DND-41 (cell line): ENCODE results near the gene SIGLEC6.

Source experiments
- ATAC-seq: fragments of 200-7000 bp; cut with Tn5 transposase; 3 replicates; pipeline ENCODE4 v1.9.1; 2021; ENCODE audit warnings: low read depth; ENCODE audit not compliant: insufficient read depth
- DNase-seq: peaks from one replicate; pipeline ENCODE4 v3.0.0-alpha.2; 2020
- H2AFZ ChIP-seq: 2 replicates; pipeline ENCODE4 v1.6.0; 2012; ENCODE audit warnings: low read depth, low read length
- H3K27ac ChIP-seq: 2 replicates; pipeline ENCODE4 v1.5.1; 2012; ENCODE audit warnings: low read length, inconsistent platforms
- H3K27me3 ChIP-seq: fragments of 200-600 bp; sonication (generic); 2 replicates; pipeline ENCODE4 v1.6.0; 2012; ENCODE audit warnings: low read length, mild to moderate bottlenecking, inconsistent platforms; ENCODE audit not compliant: insufficient read depth, poor library complexity
- H3K36me3 ChIP-seq: 2 replicates; pipeline ENCODE4 v1.5.1; 2012; ENCODE audit warnings: low read length, inconsistent platforms; ENCODE audit not compliant: insufficient read depth
- H3K4me1 ChIP-seq: 2 replicates; pipeline ENCODE4 v1.5.1; 2012; ENCODE audit warnings: mild to moderate bottlenecking, low read length; ENCODE audit not compliant: insufficient read depth
- H3K4me2 ChIP-seq: 2 replicates; pipeline ENCODE4 v1.6.0; 2012; ENCODE audit warnings: mild to moderate bottlenecking, moderate library complexity, low read length, inconsistent platforms; ENCODE audit not compliant: insufficient read depth
- H3K4me3 ChIP-seq, 2 experiments: fragments of 200-600 bp in 1 of 2; shearing (Covaris generic) in 1 of 2; 2 replicates each; pipeline ENCODE4 v1.5.1; 2012 to 2016; ENCODE audit warnings: inconsistent platforms in 2 of 2, low read length in 2 of 2, mild to moderate bottlenecking in 2 of 2, low read depth in 1 of 2, moderate library complexity in 1 of 2
- H3K79me2 ChIP-seq: 2 replicates; pipeline ENCODE4 v1.6.0; 2012; ENCODE audit warnings: low read length, inconsistent platforms; ENCODE audit not compliant: insufficient read depth
- H3K9ac ChIP-seq: 2 replicates; pipeline ENCODE4 v1.6.0; 2012; ENCODE audit warnings: low read depth, mild to moderate bottlenecking, inconsistent platforms, low read length, moderate library complexity
- H3K9me3 ChIP-seq: 2 replicates; pipeline ENCODE4 v1.5.1; 2012; ENCODE audit warnings: low read length, moderate library complexity, mild to moderate bottlenecking, inconsistent platforms; ENCODE audit not compliant: insufficient read depth, severe bottlenecking
- H4K20me1 ChIP-seq: 2 replicates; pipeline ENCODE4 v1.6.0; 2012; ENCODE audit warnings: low read length; ENCODE audit not compliant: insufficient read depth
- EZH2 ChIP-seq: IDR thresholded peaks from 3 replicates; pipeline ENCODE4 v1.6.1; 2012; ENCODE audit warnings: borderline replicate concordance, low read depth, mild to moderate bottlenecking, moderate library complexity, low read length, inconsistent platforms; ENCODE audit not compliant: severe bottlenecking
- TF ChIP-seq, protein P1 (sequence below): IDR thresholded peaks from 2 replicates; pipeline ENCODE4 v1.5.1; 2012; ENCODE audit warnings: borderline replicate concordance, low read length, moderate library complexity, mild to moderate bottlenecking; ENCODE audit not compliant: poor library complexity, severe bottlenecking; ENCODE audit errors: extremely low read depth

The SIGLEC6 gene

DNA sequence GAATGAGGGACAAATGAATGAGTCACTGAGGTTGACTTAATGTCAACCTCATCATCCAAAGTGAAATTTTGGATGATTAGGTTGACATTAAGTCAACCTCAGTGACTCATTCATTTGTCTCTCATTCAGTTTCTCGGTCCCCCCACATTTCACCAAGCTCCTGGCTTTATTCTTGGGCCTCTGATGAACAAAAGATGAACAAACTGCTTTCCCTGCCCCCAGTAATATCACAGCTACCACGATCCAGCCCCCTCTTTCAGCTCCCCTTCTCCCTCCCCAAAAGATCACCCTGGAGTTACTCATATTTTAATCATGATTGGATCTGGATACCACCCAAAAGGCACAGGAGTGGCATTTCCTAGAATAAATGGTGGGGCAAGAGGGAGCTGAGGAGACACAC is 42.4 kb downstream of the SIGLEC6 start:
- no peaks in the 10 kb centered on the region for H3K36me3 ChIP-seq
- H3K79me2 ChIP-seq, result no peaks in the 10 kb centered on the region
- H3K9me3 ChIP-seq, result no peaks in the 10 kb centered on the region

DNA sequence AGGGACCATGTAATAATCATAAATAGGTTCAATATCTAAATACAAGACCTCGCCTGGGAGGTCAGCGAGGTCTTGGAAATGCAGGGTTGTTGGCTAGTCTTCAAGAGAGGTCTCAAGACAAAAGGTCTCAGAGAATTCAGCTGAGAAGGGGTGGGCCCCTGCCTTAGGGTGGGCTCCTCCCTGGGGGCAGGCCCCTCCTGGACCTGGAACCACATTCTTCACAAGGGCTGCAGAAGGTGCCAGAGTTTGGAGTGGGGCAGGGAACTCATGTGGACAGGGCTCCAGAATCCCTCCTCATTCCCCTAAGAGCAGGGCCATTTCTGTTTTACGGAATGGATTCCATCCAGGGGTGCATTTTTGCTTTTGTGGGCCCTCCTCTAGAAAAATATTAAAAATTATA is 43.0 kb downstream of the SIGLEC6 start:
- Histone ChIP-seq H3K9me3 (no peaks in the 10 kb centered on the region), H3K79me2 (no peaks in the 10 kb centered on the region), H3K4me1 (no peaks in the 10 kb centered on the region), H3K36me3 (no peaks in the 10 kb centered on the region), H3K27me3 (peaks cover 4% of the 10 kb centered on the region), H4K20me1 (no peaks in the 10 kb centered on the region), H3K9ac (no peak overlapping the region), H3K4me2 (no peak overlapping the region), H2AFZ (no peak overlapping the region), H3K27ac (no peak overlapping the region), H3K4me3 (no peak overlapping the region)
- DNase-seq (no peak), ATAC-seq (no peak)
- TF ChIP-seq, protein P1, sequence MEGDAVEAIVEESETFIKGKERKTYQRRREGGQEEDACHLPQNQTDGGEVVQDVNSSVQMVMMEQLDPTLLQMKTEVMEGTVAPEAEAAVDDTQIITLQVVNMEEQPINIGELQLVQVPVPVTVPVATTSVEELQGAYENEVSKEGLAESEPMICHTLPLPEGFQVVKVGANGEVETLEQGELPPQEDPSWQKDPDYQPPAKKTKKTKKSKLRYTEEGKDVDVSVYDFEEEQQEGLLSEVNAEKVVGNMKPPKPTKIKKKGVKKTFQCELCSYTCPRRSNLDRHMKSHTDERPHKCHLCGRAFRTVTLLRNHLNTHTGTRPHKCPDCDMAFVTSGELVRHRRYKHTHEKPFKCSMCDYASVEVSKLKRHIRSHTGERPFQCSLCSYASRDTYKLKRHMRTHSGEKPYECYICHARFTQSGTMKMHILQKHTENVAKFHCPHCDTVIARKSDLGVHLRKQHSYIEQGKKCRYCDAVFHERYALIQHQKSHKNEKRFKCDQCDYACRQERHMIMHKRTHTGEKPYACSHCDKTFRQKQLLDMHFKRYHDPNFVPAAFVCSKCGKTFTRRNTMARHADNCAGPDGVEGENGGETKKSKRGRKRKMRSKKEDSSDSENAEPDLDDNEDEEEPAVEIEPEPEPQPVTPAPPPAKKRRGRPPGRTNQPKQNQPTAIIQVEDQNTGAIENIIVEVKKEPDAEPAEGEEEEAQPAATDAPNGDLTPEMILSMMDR, result no peak
- TF ChIP-seq EZH2, result no peak

More for the DNA sequence above, 42.4 kb downstream of the SIGLEC6 start:
- Histone ChIP-seq H4K20me1 (no peaks in the 10 kb centered on the region), H2AFZ (no peak overlapping the region), H3K4me2 (no peak overlapping the region), H3K27ac (no peak overlapping the region), H3K9ac (no peak overlapping the region), H3K27me3 (peaks cover 4% of the 10 kb centered on the region), H3K4me1 (no peaks in the 10 kb centered on the region), H3K4me3 (no peak overlapping the region)
- DNase-seq, result no peak
- TF ChIP-seq, protein P1, result no peak
- no peak for ATAC-seq

GRCh38 chr19:51485960-51486660 is 45.4 kb downstream of the SIGLEC6 start:
- Histone ChIP-seq H2AFZ (no peak overlapping the region), H3K27ac (no peak overlapping the region), H3K27me3 (no peaks in the 10 kb centered on the region), H3K4me1 (no peaks in the 10 kb centered on the region), H3K9ac (no peak overlapping the region), H3K79me2 (no peaks in the 10 kb centered on the region), H3K9me3 (no peaks in the 10 kb centered on the region), H3K4me2 (no peak overlapping the region), H4K20me1 (no peaks in the 10 kb centered on the region), H3K4me3 (no peak overlapping the region), H3K36me3 (no peaks in the 10 kb centered on the region)
- ATAC-seq (no peak), DNase-seq (no peak)
- TF ChIP-seq EZH2, result no peak
- TF ChIP-seq, protein P1, result no peak
